ENCODE measurements around the gene SH2D1A.
A peak's percentile ranks its signal among the peaks of the same experiment; 100 is the strongest.
"Not testable (repeated sequence)": the region's sequence is repeated elsewhere in the genome, so short reads cannot be mapped to it uniquely, and the experiment has no call there.

The SH2D1A gene

DNA sequence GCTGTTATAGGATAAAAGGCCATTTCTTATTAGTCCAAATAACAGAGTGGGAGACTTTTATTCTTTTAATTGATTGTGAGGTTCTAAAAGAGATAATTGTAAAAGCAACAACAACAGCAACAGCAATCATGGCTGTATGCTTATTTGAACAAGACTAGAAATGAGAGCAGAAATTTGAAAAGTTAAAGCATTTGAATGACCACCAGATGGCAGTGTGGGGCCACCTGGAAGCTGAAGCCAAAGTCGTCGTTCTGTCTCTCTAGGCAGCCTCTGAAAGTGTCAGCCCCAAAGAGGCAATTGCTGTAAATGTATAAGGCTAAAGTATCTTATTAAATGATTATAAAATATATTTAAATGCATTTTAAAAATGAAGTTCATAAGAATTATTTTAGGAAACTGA, 42.2 kb downstream of the SH2D1A start:
- Mint-ChIP-seq H3K27me3 (no peaks in the 10 kb centered on the region), H3K4me1 (peaks cover 11% of the 10 kb centered on the region), H3K4me3 (no peak overlapping the region), H3K9me3 (no peaks in the 10 kb centered on the region), H3K27ac (no peak overlapping the region)
- ATAC-seq (peak; percentile 63), DNase-seq (peak; percentile 39 to 44)

DNA sequence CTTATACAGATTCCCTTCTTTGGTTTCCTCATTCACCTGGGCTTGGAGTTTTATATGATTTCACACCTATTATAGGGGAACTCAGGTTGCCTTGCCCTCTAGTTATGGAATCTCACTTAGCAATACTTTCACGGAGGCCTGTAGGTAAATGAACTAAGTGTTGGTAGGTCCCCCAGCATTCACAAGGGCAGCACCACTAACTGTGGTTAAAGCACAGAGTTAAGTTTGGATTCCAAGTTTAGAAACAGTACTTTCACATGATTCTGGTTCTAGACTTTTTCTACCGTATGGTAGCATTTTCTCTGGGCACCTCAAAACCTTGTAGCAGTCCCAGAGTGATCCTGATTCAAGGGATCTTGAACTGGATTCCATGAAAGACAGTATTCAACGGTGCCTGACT, 46.4 kb downstream of the SH2D1A start:
- H3K4me1 Mint-ChIP-seq: peaks cover 26% of the 10 kb centered on the region
- DNase-seq (no peak), ATAC-seq (no peak)
- H3K9me3 Mint-ChIP-seq: no peaks in the 10 kb centered on the region
- H3K4me3 Mint-ChIP-seq: no peak overlapping the region
- H3K27me3 Mint-ChIP-seq: no peaks in the 10 kb centered on the region
- no peak overlapping the region for H3K27ac Mint-ChIP-seq

DNA sequence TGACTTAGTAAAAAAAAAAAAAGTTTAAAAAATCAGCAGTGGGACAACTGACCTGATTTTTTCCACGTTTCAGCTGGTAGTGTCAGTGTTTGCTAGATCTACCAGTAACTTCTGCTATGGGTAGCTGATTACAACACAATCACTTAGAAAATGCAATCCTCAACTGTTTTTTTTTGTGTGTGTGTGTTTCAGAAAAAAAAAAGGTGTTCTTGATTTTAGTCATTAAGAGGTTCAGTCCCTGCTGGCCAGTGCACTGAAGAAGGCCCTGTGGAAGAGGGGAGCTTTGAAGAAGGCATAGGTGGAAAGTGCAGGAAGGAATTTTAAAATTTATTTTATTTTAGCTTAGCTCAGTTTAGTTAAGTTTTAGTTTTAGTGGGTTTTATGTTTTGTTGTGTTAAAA, 46.9 kb downstream of the SH2D1A start:
- Mint-ChIP-seq H3K27ac (no peak overlapping the region), H3K4me1 (peaks cover 22% of the 10 kb centered on the region), H3K27me3 (no peaks in the 10 kb centered on the region), H3K4me3 (no peak overlapping the region), H3K9me3 (no peaks in the 10 kb centered on the region)
- ATAC-seq (peak; percentile 57), DNase-seq (no peak)

- Mint-ChIP-seq H3K4me1 (peaks cover 20% of the 10 kb centered on the region), H3K27ac (peak overlapping the region in 1 of 2 donors; percentile 46), H3K27me3 (no peaks in the 10 kb centered on the region), H3K4me3 (no peak overlapping the region), H3K9me3 (no peaks in the 10 kb centered on the region)
- peak; percentile 59 for ATAC-seq
- no peak for DNase-seq
These were observed 47.3 kb downstream of the SH2D1A start for GRCh38 chrX:124393659-124394058.

DNA sequence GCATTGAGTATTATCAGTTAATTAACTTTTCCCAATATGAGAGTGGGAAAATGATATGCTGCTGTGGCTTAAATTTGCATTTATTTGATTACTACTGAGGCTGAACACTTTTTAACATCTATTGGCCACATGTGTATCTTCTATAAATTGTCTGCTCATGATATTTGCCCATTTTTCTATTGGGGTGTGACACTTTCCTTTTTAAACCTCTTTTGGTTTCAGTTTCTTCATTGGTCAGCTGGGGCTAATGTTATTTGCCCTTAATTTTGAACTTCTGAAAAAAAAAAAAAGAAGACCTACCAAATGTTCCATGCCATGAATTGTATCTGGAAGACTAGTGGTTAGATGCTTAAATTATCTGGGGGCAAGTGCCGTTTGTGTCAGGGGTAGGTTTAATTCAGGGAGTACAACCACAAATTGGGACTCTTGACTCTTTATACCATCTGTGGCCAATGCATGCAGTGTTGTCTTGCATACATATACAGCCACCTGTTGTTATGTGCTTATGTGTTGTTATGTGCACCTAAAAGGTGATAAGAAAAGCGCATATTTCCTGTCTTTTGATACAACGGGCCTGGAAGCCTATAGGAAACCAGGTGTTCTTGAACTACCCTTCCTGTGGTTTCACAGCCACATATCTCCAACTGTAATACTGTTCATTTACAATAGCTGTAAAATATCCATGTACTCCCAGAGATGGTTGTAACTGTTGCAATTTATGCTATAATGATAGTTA, 49.0 kb downstream of the SH2D1A start:
- ATAC-seq (no peak), DNase-seq (no peak)
- H3K4me1 Mint-ChIP-seq: peaks cover 20% of the 10 kb centered on the region
- no peaks in the 10 kb centered on the region for H3K9me3 Mint-ChIP-seq
- no peak overlapping the region for H3K4me3 Mint-ChIP-seq
- H3K27me3 Mint-ChIP-seq: no peaks in the 10 kb centered on the region
- H3K27ac Mint-ChIP-seq: no peak overlapping the region

GRCh38 chrX:124401696-124402095, 55.3 kb downstream of the SH2D1A start:
- Mint-ChIP-seq H3K4me3 (no peak overlapping the region), H3K27me3 (no peaks in the 10 kb centered on the region), H3K4me1 (peaks cover 17% of the 10 kb centered on the region), H3K27ac (no peak overlapping the region), H3K9me3 (no peaks in the 10 kb centered on the region)
- ATAC-seq (no peak), DNase-seq (no peak)

DNA sequence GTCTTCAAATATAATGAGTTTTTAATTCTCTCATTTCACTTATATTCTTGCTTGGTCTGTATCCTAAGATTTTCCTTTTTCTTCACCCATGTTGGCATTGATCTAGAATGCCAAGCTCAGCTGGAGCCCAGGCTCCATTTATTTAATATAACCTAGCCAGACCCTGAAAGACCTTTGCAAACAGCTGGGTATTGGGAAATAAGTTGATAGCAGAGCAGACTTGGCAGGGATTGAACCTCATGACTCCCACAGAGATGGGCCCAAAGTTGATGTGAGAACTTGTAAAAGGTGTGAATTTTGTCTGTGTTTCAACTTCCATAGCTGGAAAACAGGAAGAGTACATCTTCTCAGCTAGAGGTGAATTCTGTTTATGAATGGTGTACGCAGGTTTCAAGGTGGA, 59.5 kb downstream of the SH2D1A start:
- ATAC-seq: no peak
- Mint-ChIP-seq H3K4me3 (no peak overlapping the region), H3K27ac (no peak overlapping the region)

GRCh38 chrX:124406294-124407014, 60.1 kb downstream of the SH2D1A start:
- peaks cover 17% of the 10 kb centered on the region for H3K4me1 Mint-ChIP-seq
- no peaks in the 10 kb centered on the region for H3K9me3 Mint-ChIP-seq
- H3K4me3 Mint-ChIP-seq: no peak overlapping the region
- no peaks in the 10 kb centered on the region for H3K27me3 Mint-ChIP-seq
- ATAC-seq: peak; percentile 98
- no peak overlapping the region for H3K27ac Mint-ChIP-seq
- DNase-seq: peak; percentile 42 to 68

More for the DNA sequence above, 59.5 kb downstream of the SH2D1A start:
- H3K27me3 Mint-ChIP-seq: no peaks in the 10 kb centered on the region
- peaks cover 17% of the 10 kb centered on the region for H3K4me1 Mint-ChIP-seq
- H3K9me3 Mint-ChIP-seq: no peaks in the 10 kb centered on the region
- DNase-seq: no peak

DNA sequence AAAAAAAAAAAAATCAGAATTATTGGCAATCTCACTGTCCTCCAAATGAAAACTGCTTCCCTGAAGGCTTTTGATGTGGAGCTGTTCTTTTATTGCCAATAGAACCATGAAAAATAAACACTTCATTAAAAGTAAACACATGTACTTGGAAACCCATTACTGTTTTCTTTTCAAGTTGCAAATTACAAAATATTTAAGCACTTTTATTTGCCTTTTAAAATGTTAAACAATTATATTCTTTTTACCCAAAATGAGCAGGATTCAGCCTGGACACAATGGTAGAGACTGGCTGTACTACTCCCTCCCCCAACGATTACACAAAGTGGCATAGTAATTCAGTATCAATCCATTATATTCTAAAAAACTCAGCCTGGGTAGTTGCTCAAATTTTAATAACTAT, 60.9 kb downstream of the SH2D1A start:
- ATAC-seq (no peak), DNase-seq (no peak)
- H3K4me3 Mint-ChIP-seq: no peak overlapping the region
- no peak overlapping the region for H3K27ac Mint-ChIP-seq
- H3K9me3 Mint-ChIP-seq: no peaks in the 10 kb centered on the region
- no peaks in the 10 kb centered on the region for H3K27me3 Mint-ChIP-seq
- peaks cover 17% of the 10 kb centered on the region for H3K4me1 Mint-ChIP-seq

GRCh38 chrX:124408380-124408779, 62.0 kb downstream of the SH2D1A start:
- DNase-seq, H3K27ac Mint-ChIP-seq, H3K4me3 Mint-ChIP-seq, H3K9me3 Mint-ChIP-seq, ATAC-seq, H3K27me3 Mint-ChIP-seq: not testable (repeated sequence)
- peaks cover 17% of the 10 kb centered on the region for H3K4me1 Mint-ChIP-seq

DNA sequence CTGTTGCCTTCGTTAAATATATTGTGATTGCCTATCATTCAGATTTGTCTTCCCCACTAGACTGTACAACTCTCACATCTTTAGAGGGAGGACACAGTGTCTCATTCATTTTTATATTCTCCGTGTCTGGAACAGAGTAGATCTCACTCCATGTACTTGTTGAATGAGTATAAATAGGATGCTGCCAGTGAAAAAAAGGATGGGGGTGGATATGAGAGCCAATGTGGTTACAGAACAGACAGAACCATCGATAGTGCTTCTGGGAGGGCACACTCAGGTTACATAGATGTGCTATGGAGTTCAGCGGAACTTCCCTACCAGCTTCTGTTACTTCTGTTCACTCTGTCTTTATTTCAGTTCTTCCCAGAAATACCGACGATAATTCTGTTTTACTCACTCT, 66.9 kb downstream of the SH2D1A start:
- no peaks in the 10 kb centered on the region for H3K4me1 Mint-ChIP-seq
- H3K4me3 Mint-ChIP-seq: no peak overlapping the region
- DNase-seq (no peak), ATAC-seq (no peak)
- H3K9me3 Mint-ChIP-seq: peaks cover 0 to 5% of the 10 kb centered on the region in 2 donors
- no peaks in the 10 kb centered on the region for H3K27me3 Mint-ChIP-seq
- no peak overlapping the region for H3K27ac Mint-ChIP-seq

DNA sequence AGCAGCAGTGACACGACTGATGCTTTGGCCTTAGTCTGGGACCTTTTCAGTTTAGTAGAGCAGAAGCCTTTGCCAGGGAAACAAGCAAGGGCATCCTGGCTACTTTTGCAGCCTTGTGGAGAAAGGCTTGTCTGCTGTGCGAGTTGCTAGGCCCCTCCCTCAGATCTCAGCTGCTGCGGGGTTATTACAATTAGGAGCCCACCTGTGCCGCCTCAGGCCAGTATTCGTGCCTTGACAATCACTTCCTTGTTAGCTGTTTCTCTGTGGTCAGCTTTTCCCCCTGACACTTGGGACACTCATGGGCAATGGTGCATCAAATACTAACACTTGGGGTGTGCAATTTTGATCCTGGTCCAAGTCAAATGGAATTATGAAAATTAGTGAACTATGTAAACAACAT, 67.9 kb downstream of the SH2D1A start:
- no peaks in the 10 kb centered on the region for H3K4me1 Mint-ChIP-seq
- no peak overlapping the region for H3K27ac Mint-ChIP-seq
- H3K9me3 Mint-ChIP-seq: peaks cover 0 to 5% of the 10 kb centered on the region in 2 donors
- no peak for ATAC-seq
- H3K27me3 Mint-ChIP-seq: no peaks in the 10 kb centered on the region
- DNase-seq: no peak
- H3K4me3 Mint-ChIP-seq: no peak overlapping the region

DNA sequence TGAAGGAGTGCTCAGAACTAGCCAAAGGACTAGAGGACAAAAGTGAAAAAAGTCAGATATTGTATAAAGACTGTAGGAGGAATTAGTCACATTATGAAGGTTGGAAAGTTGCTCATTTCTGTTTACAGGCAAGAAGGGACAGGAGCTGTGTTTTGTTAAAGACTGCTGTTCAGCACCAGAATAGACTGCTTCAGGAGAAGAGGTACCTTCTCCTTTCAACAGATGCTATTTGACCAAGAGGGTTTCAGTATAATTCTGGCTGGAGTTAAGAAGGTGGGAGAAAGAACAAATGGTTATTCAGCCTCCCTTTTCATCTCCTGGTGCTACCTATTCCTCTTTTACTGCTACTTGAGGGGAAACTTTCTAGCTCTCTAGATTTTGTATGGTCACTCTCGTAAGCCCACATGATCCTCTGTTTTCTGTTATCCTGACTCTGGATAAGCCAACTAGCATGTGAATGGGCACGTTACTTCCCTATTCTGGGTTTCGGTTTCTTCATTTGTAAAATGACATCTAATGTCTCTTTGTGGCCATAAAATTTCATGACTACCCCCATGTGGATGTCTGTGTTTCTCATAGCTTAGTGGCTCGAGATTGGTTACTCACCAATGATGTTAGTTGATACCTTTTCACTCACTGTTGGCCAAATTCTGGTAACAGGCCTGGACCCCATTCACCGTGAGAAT, 68.9 kb downstream of the SH2D1A start:
- no peaks in the 10 kb centered on the region for H3K27me3 Mint-ChIP-seq
- no peak overlapping the region for H3K27ac Mint-ChIP-seq
- H3K4me3 Mint-ChIP-seq: no peak overlapping the region
- ATAC-seq (no peak), DNase-seq (no peak)
- no peaks in the 10 kb centered on the region for H3K4me1 Mint-ChIP-seq
- H3K9me3 Mint-ChIP-seq: peaks cover 0 to 5% of the 10 kb centered on the region in 2 donors

DNA sequence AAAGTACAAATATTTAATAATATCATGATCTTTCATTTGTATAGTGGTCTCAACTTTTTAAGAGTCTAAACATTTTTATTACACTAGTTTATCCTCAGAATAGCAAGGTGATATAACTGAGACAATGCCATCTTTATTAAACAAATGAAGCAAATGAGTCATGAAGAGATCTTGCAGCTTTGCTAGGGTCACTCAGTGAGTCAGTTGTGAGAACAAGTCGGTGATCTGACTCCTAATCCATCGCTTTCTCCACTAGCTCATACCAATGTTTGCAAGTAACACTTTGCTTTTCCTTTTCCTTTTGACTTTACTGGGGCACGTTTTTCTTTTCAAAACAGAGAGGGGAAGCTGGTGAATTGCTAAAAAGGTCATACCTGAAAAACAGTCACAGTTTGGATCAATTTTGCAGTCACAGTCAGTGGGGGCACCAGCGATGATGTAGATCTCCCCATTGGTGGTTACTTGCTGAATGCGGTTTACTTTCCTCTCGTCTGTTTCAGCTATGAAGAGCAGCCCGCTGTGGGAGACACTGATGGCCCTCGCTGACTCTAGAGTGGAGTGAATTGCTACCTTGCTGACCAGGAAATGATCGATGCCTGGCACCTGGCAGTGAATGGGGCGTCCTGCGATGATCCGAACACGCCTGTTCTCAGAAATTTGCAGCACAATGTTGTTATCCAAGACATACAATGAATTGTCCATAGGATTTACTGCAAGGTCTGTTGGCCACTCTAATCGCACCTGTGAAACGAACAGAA, 75.7 kb downstream of the SH2D1A start:
- Mint-ChIP-seq H3K27me3 (no peaks in the 10 kb centered on the region), H3K27ac (peak overlapping the region in 1 of 2 donors; percentile 54), H3K4me1 (no peaks in the 10 kb centered on the region), H3K4me3 (no peak overlapping the region), H3K9me3 (peaks cover 0 to 13% of the 10 kb centered on the region in 2 donors)
- ATAC-seq: no peak
- no peak for DNase-seq

Measured in stimulated activated naive CD8-positive, alpha-beta T cell treated with anti-CD3 and anti-CD28 coated beads, Interleukin-15, amount 100 ng/mL, for 72 hours (primary cell).